A549 (cell line): ENCODE data around the gene IQGAP2.
"Not testable (repeated sequence)": the region's sequence is repeated elsewhere in the genome, so short reads cannot be mapped to it uniquely, and the experiment has no call there.

Experiments used
- FOSL2 ChIP-seq, 2 experiments: fragments of 450-650 bp in 1 of 2; fragments of >200 bp in 1 of 2; sonication (Bioruptor Twin) in 1 of 2; formaldehyde crosslinking; IDR thresholded peaks; 2 replicates each; pipeline versions ENCODE4 v1.5.0 to v1.6.1; 2016 to 2020; ENCODE audit warnings: mild to moderate bottlenecking in 1 of 2, moderate library complexity in 1 of 2
- KDM5A ChIP-seq: fragments of 200-600 bp; sonication (generic); IDR thresholded peaks from 2 replicates; pipeline ENCODE4 v1.6.1; 2016; ENCODE audit warnings: antibody characterized with exemption, mild to moderate bottlenecking
- MYC ChIP-seq: IDR thresholded peaks from 2 replicates; pipeline ENCODE4 v1.6.1; 2012; ENCODE audit warnings: mild to moderate bottlenecking, inconsistent platforms, low read length, improper control_type of control experiment, borderline replicate concordance
- POLR2A ChIP-seq: IDR thresholded peaks from 2 replicates; pipeline ENCODE4 v1.6.1; 2012; ENCODE audit warnings: mild to moderate bottlenecking, low read length
- POLR2AphosphoS2 ChIP-seq: conservative IDR thresholded peaks from 2 replicates; pipeline ENCODE4 v1.6.1; 2012; ENCODE audit warnings: low read length, improper control_type of control experiment, inconsistent platforms
- RFX5 ChIP-seq: fragments of 450-650 bp; IDR thresholded peaks from 2 replicates; pipeline ENCODE4 v1.7.1; 2014; ENCODE audit warnings: antibody characterized with exemption, mild to moderate bottlenecking, moderate library complexity
- TF ChIP-seq, protein P1 (sequence below): fragments of >200 bp; sonication (Bioruptor Twin); formaldehyde crosslinking; IDR thresholded peaks from 3 replicates; pipeline ENCODE4 v1.5.1; 2016
- TF ChIP-seq, protein P2 (sequence below): fragments of 450-650 bp; IDR thresholded peaks from 2 replicates; pipeline ENCODE4 v1.6.1; 2014; ENCODE audit warnings: antibody characterized with exemption
- TF ChIP-seq, protein P3 (sequence below): fragments of >200 bp; sonication (Bioruptor Twin); formaldehyde crosslinking; IDR thresholded peaks from 3 replicates; pipeline ENCODE4 v1.6.1; 2016
- TF ChIP-seq, protein P4 (sequence below): IDR thresholded peaks from 2 replicates; pipeline ENCODE4 v1.6.1; 2012
- TF ChIP-seq, protein P5 (sequence below): IDR thresholded peaks from 2 replicates; pipeline ENCODE4 v1.6.1; 2012; ENCODE audit warnings: low read depth, borderline replicate concordance
- TF ChIP-seq, protein P6 (sequence below): fragments of 150-350 bp; IDR thresholded peaks from 2 replicates; pipeline ENCODE4 v1.6.1; 2014; ENCODE audit warnings: low read depth, mild to moderate bottlenecking, low read length
- TF ChIP-seq, protein P7 (sequence below): fragments of >200 bp; sonication (Bioruptor Twin); formaldehyde crosslinking; IDR thresholded peaks from 2 replicates; pipeline ENCODE4 v1.6.1; 2016
- TF ChIP-seq, protein P8 (sequence below): fragments of 250-450 bp; sonication (Bioruptor Pico); IDR thresholded peaks from 2 replicates; pipeline ENCODE4 v1.5.0; 2021; ENCODE audit warnings: mild to moderate bottlenecking, moderate library complexity, borderline replicate concordance

DNA sequence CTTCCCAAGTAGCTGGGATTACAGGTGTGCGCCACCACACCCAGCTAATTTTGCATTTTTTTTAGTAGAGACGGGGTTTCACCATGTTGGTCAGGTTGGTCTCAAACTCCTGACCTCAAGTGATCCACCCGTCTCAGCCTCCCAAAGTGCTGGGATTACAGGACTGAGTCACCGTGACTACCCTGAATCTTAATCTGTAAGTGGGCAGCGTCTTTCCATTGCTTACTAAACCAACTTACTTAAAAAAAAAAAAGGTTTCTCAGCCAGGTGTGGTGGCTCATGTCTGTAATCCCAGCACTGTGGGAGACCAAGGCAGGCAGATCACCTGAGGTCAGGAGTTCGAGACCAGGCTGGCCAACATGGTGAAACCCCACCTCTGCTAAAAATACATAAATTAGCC, 25.5 kb downstream of the IQGAP2 start:
- TF ChIP-seq, protein P1, sequence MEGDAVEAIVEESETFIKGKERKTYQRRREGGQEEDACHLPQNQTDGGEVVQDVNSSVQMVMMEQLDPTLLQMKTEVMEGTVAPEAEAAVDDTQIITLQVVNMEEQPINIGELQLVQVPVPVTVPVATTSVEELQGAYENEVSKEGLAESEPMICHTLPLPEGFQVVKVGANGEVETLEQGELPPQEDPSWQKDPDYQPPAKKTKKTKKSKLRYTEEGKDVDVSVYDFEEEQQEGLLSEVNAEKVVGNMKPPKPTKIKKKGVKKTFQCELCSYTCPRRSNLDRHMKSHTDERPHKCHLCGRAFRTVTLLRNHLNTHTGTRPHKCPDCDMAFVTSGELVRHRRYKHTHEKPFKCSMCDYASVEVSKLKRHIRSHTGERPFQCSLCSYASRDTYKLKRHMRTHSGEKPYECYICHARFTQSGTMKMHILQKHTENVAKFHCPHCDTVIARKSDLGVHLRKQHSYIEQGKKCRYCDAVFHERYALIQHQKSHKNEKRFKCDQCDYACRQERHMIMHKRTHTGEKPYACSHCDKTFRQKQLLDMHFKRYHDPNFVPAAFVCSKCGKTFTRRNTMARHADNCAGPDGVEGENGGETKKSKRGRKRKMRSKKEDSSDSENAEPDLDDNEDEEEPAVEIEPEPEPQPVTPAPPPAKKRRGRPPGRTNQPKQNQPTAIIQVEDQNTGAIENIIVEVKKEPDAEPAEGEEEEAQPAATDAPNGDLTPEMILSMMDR: not testable (repeated sequence)
- TF ChIP-seq MYC; KDM5A; FOSL2 (IDR thresholded peaks at IDR 0.05); FOSL2 (CRISPR knock-in tag; IDR thresholded peaks at IDR 0.05); POLR2A; POLR2AphosphoS2; RFX5: not testable (repeated sequence)
- TF ChIP-seq, protein P2, sequence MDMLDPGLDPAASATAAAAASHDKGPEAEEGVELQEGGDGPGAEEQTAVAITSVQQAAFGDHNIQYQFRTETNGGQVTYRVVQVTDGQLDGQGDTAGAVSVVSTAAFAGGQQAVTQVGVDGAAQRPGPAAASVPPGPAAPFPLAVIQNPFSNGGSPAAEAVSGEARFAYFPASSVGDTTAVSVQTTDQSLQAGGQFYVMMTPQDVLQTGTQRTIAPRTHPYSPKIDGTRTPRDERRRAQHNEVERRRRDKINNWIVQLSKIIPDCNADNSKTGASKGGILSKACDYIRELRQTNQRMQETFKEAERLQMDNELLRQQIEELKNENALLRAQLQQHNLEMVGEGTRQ: not testable (repeated sequence)
- TF ChIP-seq, protein P3, sequence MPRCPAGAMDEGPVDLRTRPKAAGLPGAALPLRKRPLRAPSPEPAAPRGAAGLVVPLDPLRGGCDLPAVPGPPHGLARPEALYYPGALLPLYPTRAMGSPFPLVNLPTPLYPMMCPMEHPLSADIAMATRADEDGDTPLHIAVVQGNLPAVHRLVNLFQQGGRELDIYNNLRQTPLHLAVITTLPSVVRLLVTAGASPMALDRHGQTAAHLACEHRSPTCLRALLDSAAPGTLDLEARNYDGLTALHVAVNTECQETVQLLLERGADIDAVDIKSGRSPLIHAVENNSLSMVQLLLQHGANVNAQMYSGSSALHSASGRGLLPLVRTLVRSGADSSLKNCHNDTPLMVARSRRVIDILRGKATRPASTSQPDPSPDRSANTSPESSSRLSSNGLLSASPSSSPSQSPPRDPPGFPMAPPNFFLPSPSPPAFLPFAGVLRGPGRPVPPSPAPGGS: not testable (repeated sequence)
- TF ChIP-seq, protein P4, sequence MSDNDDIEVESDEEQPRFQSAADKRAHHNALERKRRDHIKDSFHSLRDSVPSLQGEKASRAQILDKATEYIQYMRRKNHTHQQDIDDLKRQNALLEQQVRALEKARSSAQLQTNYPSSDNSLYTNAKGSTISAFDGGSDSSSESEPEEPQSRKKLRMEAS: not testable (repeated sequence)
- TF ChIP-seq, protein P5, sequence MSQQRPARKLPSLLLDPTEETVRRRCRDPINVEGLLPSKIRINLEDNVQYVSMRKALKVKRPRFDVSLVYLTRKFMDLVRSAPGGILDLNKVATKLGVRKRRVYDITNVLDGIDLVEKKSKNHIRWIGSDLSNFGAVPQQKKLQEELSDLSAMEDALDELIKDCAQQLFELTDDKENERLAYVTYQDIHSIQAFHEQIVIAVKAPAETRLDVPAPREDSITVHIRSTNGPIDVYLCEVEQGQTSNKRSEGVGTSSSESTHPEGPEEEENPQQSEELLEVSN: not testable (repeated sequence)
- TF ChIP-seq, protein P6, sequence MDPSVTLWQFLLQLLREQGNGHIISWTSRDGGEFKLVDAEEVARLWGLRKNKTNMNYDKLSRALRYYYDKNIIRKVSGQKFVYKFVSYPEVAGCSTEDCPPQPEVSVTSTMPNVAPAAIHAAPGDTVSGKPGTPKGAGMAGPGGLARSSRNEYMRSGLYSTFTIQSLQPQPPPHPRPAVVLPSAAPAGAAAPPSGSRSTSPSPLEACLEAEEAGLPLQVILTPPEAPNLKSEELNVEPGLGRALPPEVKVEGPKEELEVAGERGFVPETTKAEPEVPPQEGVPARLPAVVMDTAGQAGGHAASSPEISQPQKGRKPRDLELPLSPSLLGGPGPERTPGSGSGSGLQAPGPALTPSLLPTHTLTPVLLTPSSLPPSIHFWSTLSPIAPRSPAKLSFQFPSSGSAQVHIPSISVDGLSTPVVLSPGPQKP: not testable (repeated sequence)
- TF ChIP-seq, protein P7, sequence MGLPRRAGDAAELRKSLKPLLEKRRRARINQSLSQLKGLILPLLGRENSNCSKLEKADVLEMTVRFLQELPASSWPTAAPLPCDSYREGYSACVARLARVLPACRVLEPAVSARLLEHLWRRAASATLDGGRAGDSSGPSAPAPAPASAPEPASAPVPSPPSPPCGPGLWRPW: not testable (repeated sequence)
- TF ChIP-seq, protein P8, sequence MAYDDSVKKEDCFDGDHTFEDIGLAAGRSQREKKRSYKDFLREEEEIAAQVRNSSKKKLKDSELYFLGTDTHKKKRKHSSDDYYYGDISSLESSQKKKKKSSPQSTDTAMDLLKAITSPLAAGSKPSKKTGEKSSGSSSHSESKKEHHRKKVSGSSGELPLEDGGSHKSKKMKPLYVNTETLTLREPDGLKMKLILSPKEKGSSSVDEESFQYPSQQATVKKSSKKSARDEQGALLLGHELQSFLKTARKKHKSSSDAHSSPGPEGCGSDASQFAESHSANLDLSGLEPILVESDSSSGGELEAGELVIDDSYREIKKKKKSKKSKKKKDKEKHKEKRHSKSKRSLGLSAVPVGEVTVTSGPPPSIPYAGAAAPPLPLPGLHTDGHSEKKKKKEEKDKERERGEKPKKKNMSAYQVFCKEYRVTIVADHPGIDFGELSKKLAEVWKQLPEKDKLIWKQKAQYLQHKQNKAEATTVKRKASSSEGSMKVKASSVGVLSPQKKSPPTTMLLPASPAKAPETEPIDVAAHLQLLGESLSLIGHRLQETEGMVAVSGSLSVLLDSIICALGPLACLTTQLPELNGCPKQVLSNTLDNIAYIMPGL: not testable (repeated sequence)
